DOHH2 (cell line): Measurements from ENCODE around the gene ZNF536.

Source experiments
- EZH2phosphoT487 ChIP-seq: fragments of 200-600 bp; sonication (generic); IDR thresholded peaks from 2 replicates; pipeline ENCODE4 v1.6.1; 2017; ENCODE audit warnings: borderline replicate concordance, mild to moderate bottlenecking, antibody characterized with exemption, low read length, moderate library complexity, mixed read lengths
- TF ChIP-seq, protein P1 (sequence below): fragments of 200-600 bp; sonication (generic); IDR thresholded peaks from one replicate; pipeline ENCODE4 v1.5.1; 2014; ENCODE audit warnings: antibody characterized with exemption, mild to moderate bottlenecking, low read depth, low read length; ENCODE audit not compliant: poor library complexity, severe bottlenecking

DNA sequence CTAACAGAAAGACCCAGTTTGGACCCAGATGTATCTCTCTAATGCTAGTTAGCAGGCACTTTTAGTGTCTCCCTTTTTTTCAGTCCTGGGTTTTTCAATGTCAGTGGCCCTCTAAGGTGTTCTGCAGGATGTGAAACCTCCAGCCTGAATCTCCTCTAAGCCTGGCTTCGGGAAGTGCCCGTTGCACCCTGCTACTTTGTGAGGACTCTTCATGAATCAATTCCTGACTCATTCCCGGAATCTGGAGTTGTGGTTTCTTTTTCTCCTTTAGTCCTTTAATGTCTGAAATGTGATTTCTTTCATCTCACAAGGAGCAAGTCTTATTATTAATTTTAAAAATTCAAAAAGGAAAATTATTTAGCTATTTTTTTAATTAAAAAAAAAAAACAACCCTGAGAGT, 116.0 kb downstream of the ZNF536 start:
- TF ChIP-seq, protein P1, sequence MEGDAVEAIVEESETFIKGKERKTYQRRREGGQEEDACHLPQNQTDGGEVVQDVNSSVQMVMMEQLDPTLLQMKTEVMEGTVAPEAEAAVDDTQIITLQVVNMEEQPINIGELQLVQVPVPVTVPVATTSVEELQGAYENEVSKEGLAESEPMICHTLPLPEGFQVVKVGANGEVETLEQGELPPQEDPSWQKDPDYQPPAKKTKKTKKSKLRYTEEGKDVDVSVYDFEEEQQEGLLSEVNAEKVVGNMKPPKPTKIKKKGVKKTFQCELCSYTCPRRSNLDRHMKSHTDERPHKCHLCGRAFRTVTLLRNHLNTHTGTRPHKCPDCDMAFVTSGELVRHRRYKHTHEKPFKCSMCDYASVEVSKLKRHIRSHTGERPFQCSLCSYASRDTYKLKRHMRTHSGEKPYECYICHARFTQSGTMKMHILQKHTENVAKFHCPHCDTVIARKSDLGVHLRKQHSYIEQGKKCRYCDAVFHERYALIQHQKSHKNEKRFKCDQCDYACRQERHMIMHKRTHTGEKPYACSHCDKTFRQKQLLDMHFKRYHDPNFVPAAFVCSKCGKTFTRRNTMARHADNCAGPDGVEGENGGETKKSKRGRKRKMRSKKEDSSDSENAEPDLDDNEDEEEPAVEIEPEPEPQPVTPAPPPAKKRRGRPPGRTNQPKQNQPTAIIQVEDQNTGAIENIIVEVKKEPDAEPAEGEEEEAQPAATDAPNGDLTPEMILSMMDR, result no peak
- TF ChIP-seq EZH2phosphoT487, result no peak
